Inferior parietal cortex (tissue), 1 donor: Measurements from ENCODE around the gene PSTPIP1.
A peak's percentile ranks its signal among the peaks of the same experiment; 100 is the strongest.

Experiments
- DNase-seq: peaks from one replicate; pipeline ENCODE4 v3.0.0-alpha.2; 2016; ENCODE audit errors: extremely low spot score

The PSTPIP1 gene

DNA sequence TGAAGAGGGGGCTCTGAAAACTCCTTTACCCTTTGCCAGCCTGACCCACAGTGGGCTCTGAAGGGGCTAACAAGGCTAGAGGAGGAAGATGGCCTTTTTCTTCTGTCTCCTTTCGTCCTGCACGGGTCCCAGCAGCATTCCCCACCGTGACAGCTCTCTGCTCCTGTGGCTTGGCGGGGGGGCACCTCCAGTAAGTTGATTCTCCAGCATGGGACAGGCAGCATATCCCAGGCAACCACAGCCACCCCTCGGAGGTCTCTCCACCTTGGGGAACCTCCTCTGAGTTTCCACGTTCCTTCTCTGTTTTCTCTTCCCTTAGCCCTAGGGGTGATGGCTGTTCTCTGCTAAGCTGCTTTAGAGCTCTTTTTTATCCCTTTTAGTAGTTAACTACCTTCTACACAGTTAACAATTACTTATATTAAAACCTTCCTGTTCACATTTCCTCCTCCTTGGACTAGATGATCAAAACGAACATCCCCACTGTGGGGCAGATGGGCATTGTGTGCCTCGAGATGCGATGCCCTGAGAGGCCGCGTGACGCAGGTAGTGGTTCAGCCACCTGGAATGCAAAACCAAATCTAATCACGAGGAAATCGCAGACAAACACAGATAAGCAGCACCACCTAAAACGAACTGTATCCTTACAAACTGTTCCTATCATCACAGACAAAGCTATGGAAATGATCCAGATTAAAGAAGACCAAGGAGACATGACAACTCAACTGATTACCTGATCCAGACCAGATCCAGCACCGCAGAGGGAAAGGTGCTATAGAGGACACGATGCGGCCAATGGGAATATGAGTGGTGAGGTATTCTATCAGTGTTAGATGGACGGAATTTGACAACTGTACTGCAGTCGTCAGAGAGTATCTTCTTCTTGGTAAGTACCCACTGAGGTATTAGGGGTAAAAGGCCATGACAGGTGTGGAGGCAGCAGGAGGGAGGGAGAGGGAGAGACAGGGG lies 48.3 kb downstream of the PSTPIP1 start:
- DNase-seq, result no peak

DNA sequence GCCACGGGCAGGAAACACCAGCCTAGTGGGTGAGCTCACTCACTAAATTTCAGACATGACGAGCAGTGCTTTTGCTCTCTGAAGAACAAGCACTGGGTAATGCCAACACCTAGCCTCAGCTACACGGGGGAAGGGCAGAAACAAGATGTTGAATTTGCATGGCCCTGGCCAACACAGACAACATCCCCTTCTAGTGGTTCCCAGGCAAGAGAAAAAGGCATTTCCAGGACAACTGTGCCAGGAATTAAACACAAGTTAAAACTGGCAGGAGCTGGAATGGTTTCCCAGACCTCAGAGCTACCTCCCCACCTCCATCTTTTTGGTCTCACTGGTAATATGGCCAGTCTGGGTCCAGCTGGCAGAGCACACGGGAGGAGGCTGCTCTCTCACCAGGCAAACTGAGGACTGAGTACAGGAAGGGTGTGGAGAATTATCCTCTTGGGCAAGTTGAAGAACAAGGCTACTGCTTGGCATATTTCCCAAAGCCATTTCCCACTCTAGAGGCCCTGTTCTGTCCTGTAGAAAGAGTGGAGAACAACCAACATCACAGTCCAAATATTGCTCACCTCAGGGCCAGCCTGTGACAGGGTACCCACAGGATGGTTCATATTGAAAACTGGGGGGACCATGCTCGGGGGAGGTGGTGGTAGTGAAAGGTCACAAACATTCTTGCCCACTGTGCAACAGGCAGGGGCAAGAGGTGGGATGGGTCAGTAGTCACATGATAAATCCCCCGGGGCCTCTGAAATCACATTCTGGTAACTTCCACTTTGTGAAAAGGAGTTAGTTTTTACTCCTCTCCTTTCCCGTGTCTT lies 49.5 kb downstream of the PSTPIP1 start:
- no peak for DNase-seq

DNA sequence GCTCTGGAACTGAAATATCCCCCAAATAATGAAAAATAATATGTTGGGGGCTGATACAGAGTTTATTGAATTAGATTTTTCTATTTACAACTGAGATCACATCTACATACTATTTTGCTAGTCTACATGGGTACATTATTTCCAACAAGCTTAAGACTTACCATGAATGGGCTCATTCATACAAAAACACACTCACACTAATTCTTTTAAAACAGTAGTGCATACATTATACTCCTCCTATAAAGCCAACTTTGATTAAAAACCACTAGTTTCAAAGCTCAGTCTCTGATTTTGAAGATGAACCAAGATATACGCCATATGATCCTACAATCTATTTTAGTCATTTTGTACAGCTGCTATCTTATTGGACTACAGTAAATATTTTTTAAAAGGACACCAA lies 51.1 kb downstream of the PSTPIP1 start:
- DNase-seq, result no peak

DNA sequence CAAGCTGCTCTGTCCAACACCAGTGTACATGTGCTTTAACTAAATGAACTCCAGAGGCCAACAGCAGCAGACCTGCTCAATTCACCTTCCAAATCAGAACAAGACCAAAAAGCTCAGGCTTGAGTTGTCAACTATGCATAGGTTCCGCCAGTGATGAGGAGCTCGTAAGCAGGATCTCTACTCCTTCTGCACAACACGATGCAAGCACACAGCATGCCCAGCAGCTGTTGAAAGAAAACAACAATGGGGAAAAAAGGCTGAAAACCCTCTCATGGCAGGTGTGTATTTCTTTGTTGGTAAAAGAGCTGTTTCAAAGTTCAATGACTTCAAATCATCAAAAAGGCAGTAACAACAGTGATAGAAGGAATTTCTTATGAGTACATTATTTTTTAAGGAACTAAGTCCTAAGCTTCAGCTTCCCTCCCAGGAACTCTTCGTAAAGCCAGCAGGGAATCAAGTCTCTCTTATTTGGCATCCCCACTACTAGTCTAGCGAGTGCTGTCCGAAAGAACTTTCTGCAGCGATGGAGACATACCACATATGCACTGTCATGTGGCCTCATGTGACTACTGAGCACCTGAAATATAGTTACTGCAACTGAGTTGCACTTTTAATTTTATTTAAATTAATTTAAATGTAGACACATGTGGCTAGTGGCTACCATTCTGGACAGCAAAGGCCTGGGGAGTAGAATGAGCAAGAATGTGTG lies 51.9 kb downstream of the PSTPIP1 start:
- no peak for DNase-seq

DNA sequence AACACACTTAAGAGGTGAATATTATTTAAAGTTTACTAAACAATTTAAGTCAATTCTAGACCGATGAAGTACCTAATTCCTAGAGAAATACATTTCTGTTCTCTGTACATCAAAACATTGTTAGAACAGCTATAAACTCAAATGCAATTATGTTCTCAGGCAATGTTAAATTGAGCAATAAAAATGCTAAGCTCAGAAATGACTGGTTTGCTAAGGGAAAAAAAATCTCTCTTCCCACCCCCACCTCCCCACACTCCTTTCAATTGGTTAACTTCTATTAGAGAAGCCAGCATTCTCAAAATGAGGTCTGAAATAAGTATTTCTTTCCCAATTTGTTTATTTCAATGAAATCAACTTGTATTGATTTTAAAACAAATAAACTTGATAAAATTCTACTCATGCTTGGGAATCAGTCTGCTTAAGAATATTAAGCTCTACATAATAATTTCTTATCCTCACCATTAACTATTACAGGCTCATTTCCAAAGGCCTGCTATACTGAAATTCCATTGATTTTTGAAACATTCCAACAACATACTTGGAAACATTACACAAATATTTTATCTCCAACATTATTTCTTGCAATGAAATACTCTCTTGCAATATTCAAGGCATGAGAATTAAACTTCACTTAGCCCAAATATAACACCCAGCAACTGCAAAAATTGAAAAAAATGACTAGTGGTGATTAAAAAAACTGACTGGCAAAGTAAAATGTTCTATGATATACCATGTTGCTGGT lies 53.4 kb downstream of the PSTPIP1 start:
- no peak for DNase-seq

DNA sequence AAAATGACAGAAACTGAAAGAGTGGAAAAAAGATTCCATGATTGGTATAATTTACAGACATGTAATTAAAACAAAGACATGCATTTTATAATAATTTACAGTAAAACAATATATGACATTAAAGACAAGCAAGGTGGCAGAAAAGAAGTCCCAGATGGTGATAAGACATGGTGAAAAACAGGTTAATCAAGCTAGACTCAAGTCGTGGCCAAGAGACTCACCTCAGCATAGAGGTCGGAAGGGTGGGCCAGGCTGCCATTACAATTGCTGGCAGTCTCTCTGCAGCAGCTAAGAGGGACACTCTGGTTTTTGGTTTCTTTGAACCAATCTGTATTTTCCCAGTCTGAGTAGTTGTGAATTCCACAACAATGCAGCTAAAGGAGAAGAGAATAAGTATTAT lies 57.6 kb downstream of the PSTPIP1 start:
- no peak for DNase-seq

DNA sequence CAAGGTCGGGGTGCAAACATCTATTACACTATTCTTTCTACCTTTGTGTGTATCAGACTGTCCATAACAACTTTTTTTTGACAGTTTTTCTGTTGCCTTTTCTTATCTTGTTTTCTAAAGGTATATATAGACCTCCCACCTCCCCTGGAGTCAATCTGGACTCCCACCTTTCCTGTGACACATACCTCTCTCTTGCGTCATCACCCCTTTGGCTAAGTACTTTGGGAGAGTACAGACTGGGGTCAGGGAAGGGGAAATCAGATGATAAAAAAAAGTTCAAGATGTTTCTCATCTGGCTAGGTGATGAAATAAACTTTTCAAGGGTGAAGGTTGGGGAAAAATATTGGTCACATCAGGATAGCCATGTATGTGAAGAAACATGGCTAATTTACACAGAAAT lies 58.8 kb downstream of the PSTPIP1 start:
- no peak for DNase-seq

DNA sequence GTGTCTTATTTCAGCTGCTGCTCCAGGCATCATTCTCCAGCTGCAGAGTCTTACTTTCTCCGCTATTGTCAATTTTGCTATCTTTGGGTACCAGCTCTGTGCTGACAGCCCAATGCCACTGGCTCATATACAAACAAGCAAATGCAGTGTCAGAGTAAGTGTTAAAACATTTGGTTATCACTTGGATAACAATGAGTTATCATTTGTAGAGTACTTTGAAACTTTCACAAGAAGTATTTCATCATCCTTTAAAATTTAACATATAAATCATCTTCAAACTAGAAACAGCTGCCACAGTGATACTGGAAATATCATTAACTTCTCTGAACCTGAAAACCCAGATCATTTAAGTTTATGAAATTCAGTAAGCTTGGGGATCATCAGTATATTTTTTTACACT lies 62.1 kb downstream of the PSTPIP1 start:
- DNase-seq, result no peak

DNA sequence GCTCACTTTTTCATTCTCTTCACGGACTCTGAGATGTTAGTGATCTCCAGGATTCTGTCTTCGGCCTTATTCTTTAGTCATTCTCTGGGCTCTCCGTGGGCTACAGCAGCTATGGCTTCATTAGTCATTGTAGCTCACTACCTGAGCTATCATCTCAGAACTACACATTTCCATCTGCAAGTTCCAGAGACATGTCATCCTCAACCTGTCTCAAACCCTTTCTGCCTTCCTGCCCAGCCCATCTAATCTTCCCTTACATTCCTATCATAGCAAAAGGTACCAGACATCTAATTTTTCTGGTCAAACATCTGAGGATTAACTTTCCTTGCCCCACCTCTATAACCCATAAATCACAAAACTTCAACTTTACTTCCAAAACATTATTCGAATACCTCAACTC lies 62.8 kb downstream of the PSTPIP1 start:
- DNase-seq, result no peak

DNA sequence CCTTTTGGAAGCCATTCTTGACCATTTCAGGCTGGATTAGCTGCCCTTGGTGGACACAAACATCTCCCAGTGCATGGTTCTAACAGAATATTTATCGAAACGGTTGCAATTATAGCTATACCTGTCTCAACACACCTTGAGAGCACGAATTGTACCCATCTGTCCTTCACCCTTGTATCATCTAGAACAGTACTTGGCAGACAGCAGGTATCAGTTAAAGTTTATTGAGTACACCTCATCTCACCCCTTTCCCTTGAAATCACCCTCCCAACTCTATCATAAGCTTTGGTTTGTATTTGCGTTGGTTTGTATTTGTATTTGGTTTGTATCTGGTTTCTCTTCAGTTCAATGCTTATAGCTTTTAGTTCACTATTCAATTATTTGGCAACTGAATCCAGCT lies 63.5 kb downstream of the PSTPIP1 start:
- no peak for DNase-seq

DNA sequence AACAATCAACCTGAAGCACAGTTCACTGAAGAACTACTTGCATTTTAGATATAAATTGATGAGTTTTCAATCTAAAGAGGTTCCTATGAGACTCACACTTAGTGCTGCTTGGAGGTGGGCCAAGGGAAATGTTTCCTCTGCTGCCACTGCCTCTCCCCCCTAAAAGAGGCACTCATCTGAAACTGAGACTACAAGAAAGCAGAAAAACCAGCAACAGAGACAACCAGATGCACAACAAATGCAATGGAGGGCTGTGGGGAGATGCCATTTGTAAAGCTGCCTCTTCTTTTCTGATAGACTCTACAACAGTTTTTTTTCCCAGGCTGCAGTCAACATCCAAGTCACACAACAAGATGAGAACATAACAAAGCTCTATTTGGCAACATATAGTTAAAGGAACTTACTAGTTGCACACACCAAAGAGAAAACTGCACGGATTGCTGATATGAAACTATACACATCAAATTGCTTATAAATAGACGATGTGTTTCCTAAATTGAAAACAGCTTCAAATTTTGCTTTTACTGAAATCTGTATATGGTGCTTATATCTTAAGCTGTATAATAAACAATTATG lies 64.9 kb downstream of the PSTPIP1 start:
- DNase-seq, result no peak

DNA sequence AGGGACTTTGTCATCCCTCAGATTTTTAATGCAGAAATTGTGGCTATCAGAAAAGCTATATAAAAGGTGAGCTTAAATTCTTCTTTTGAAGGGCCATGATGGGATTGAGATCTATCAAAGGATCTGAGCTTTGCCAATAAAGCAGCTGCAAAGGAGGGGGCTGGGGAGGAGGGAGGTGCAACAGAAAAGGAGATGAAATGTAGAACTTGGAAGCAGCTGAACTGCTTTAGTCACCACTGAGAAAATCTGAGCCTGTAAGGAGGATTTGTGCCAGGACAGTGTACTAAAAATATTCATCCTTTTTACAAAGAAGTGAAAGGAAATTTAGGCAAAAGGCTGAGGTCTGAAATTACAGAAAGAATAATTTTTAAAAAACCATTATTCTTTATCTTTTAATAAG lies 65.6 kb downstream of the PSTPIP1 start:
- DNase-seq, result peak; percentile 67

DNA sequence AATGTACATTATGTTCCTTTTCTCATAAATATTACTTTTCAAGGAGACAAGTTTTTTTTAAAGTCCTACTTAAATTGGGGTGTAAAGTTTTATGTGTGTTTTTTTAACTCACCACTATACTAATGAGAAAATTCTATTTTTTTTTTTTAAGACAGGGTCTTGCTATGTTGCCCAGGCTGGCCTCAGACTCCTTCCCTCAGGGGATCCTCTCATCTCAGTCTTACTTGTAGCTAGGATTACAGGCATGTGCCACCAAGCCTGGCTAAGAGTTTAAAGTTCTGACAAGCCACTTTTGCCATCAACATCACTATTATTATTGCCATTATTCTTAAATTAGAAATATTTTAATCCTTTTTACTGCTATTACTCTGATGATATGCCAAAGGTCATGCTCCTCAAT lies 68.3 kb downstream of the PSTPIP1 start:
- DNase-seq, result no peak

DNA sequence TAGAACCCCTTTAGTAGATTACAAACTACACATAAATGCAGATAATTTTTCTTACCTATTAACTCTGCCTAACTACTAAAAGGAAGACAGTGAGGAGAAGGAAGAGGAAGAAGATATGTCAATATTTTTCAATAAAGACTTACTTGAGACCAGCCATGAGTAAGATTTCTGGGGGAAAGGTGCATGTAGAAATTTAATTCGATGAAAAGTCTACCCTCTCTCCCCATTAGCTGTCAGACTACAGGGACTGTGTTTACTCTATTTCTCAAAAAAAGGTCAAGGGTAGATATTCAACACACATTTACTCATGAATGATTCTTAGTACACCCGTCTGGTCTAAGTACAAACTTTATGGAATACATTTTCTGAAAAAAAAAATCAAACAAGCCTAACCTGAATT lies 69.1 kb downstream of the PSTPIP1 start:
- DNase-seq, result no peak

DNA sequence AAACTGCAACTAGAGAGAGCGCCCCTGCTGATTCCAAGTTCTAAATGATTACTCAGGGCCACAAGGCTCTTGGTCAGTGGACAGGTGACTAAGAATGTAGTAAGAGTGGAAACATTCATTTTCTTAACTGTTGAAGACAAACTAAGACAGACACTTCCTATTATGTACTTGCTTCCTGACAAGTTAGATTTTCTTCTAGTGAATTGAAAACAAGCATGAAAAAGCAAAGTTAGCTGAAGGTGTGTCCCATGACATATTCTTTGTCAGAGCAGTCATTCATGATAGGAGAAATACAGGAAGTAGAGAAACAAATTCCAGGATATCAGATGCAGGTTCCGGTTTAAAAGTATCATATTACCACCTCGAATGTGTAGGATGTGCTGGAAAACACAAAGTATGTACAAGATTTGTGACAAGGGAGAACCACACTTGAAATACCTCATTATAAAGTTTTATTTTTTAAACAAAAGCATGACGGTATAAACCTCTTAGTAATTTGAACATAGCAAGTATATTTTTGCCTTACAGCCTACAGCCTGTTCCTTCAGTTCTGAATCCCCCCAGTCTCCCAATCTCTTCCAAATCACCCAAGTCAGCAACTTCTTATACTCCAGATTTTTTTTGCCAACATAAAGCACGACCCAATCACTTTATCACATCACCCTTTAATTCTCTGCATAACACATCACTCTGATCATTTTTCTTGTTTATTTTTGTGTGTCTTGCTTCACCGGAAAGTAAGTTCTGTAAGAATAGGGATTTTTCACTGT lies 69.8 kb downstream of the PSTPIP1 start:
- no peak for DNase-seq

DNA sequence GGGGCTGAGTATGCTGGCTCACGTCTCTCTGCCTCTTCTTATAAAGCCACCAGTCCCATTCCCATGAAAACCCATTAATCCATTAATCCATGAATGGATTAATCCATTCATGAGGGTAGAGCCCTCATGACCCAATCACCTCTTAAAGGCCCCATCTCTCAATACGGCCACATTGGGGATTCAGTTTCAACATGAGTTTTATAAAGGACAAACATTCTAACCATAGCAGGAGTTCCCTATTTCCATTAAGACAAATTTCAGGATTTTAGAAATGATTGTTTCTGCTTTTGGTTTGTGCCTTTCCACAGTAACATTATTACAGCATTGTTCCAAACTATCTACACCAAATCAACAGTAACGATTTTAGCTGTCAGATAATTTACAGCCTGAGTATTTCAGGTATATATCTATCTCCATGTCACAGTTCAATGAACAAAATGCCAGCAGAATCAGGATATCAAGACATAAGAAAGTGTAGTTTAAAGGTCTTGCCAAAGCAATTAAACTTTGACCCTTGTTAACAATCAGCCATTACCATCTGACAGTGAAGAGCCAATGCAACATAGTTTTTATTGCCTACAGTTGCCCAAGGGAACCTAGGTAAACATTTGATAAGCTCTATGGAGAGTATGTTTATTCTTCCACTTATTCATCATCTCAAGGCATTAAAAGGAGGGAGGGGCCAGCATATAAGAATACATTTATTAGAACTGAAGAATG lies 72.2 kb downstream of the PSTPIP1 start:
- no peak for DNase-seq

DNA sequence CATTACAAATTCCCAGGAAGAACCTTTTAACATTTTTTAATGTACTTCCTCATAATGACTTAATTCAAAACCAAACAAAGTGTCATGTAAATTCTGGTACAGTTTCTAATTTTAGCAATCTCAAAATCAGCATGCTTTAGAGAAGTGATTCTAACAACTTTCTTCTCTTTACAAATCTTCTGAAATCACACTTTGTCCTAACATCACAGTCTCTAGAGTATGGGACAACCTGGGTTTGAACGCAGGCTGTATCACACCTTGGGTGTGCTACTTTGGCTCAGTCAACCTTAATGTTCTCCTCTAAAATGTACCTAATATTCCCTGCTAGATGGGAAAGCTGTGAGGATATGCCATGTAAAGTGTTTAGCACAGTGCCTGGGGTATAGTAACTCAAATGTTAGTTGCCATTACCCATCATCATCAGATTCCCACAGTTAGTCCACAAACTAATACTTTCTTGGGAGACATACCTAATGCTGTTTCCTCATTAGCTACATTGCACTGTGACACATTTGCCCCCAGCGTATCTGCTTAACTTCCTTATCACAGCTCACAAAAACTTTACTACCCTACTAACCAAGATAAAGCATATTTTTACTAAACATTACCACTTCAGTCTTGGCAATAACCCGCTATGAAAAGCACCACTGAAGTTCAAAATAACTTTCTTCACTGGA lies 72.9 kb downstream of the PSTPIP1 start:
- DNase-seq, result no peak

DNA sequence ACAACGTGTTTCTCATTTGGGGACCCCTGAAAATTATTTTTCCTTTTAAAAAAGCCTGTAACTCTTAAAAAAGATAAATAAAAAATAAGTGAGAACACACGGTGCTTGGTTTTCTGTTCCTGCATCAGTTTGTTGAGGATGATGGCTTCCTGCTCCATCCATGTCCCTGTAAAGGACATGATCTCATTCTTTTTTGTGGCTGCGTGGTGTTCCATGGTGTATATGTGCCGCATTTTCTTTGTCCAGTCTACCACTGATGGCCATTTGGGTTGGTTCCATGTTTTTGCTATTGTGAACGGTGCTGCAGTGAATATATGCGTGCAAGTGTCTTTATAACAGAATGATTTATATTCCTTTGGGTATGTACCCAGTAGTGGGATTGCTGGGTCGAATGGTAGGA lies 73.7 kb downstream of the PSTPIP1 start:
- no peak for DNase-seq

DNA sequence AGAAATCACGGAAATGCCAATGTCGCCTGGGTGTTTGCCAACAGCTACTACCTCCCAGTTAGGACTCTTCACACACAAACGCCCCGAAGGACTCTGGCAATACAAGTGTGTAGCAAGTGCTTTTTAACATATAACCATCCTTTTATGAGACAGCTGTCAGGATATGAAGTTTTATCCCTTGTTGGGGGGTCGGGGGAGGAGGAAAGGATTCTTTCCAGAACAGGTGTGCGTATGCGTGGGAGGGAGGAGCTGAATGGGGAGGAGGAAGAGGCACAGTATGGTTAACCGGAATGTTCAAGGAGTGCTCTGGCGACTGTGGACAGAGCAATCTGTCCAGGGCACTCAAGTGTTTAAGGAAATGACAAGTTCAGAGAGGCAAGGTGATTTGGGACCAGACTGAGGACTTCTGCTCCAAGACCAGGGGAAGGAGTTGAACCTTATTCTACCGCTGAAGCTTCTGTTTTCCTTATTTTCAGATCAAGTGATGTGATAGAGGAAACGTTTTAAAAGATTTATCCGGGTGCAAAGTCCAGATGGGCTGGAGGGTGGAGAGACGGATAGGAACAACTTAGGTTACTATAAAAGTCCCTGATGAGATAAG lies 74.7 kb downstream of the PSTPIP1 start:
- DNase-seq, result no peak
